ENCODE data around the gene PTGDR. TPM values are rescaled to one million over a fixed set of nuclear protein-coding genes. Genes with fewer than 3 reads are reported as not detected.

PTGDR gene
- polyA plus RNA-seq, 1 of the 3 experiments (the other 2 are of a cell fraction), result not detected

- no peaks in the 10 kb centered on the region; a peak in 1 of 4 replicates for H3K4me1 ChIP-seq (ENCODE audit: control insufficient read depth in 1 of 2, insufficient read depth in 2 of 2, low read depth in 1 of 2, low read length in 1 of 2)
- H3K79me2 ChIP-seq (ENCODE audit: insufficient read depth), result no peaks in the 10 kb centered on the region
- H3K4me3 ChIP-seq (ENCODE audit: low read depth in 2 of 2, low read length in 1 of 2), result no peak overlapping the region
- H3K36me3 ChIP-seq (replicated peaks in 1 of 2; ENCODE audit: control insufficient read depth in 1 of 2, insufficient read depth in 2 of 2, low read length in 1 of 2), result no peaks in the 10 kb centered on the region
- peaks cover 16% of the 10 kb centered on the region for H3K27me3 ChIP-seq (ENCODE audit: insufficient read depth)
- TF ChIP-seq SIN3A (IDR thresholded peaks at IDR 0.05; ENCODE audit: borderline replicate concordance, low read depth, low read length), result no peak
- TF ChIP-seq FOXJ3 (CRISPR knock-in tag; IDR thresholded peaks at IDR 0.05), result no peak
- no peak for TF ChIP-seq RCOR1 (IDR thresholded peaks at IDR 0.05; ENCODE audit: low read length)
- TF ChIP-seq EZH2phosphoT487 (IDR thresholded peaks at IDR 0.05; ENCODE audit: borderline replicate concordance, low read depth), result no peak
- no peak for TF ChIP-seq TCF12 (IDR thresholded peaks at IDR 0.05)
- no peak for TF ChIP-seq EP300 (IDR thresholded peaks at IDR 0.05; ENCODE audit: borderline replicate concordance in 1 of 2, low read depth in 1 of 2, low read length in 1 of 2)
- 29% methylated on average over 1 of the region's 1 CpG for WGBS (ENCODE audit: low lambda C conversion rate)
- no peak overlapping the region for H3K27ac ChIP-seq (ENCODE audit: low read depth in 2 of 2, low read length in 1 of 2)
- H3F3A ChIP-seq (replicated peaks; ENCODE audit: insufficient read depth), result no peaks in the 10 kb centered on the region
- no peaks in the 10 kb centered on the region for H4K20me1 ChIP-seq (ENCODE audit: insufficient read depth)
- no peak for DNase-seq
- ChIA-PET CTCF (no interaction called here), POLR2A (no interaction called here)
- H2AFZ ChIP-seq (ENCODE audit: low read depth), result no peak overlapping the region
- no peak overlapping the region for H3K9ac ChIP-seq
- no peaks in the 10 kb centered on the region for H3K9me3 ChIP-seq
- H3K9me2 ChIP-seq, result no peaks in the 10 kb centered on the region
- H3K4me2 ChIP-seq, result no peak overlapping the region
These were observed 4.9 kb upstream of the PTGDR start for GRCh38 chr14:52262600-52262999.

- CTCF ChIA-PET, result interaction anchor here (0.6 kb wide), 1 partner anchor 11 kb away, joined by 3 read pairs; no protein-coding TSS in a partner anchor
- Histone ChIP-seq H3K4me2 (no peak overlapping the region), H3K4me1 (ENCODE audit: control insufficient read depth in 1 of 2, insufficient read depth in 2 of 2, low read depth in 1 of 2, low read length in 1 of 2) (peaks cover 0 to under 1% of the 10 kb centered on the region in 2 experiments; a peak in 1 of 4 replicates)
- TF ChIP-seq FOXM1 (IDR thresholded peaks at IDR 0.05; ENCODE audit: low read depth), result no peak
- no peak for TF ChIP-seq RXRA (IDR thresholded peaks at IDR 0.05; ENCODE audit: borderline replicate concordance, low read depth)
- TF ChIP-seq SMC3 (IDR thresholded peaks at IDR 0.05; ENCODE audit: low read depth, low read length), result no peak
- TF ChIP-seq REST (IDR thresholded peaks at IDR 0.05; ENCODE audit: low read depth, low read length), result no peak
- no peak for TF ChIP-seq SIN3A (IDR thresholded peaks at IDR 0.05; ENCODE audit: borderline replicate concordance, low read depth, low read length)
- no peak for TF ChIP-seq MXI1 (IDR thresholded peaks at IDR 0.05; ENCODE audit: low read depth, low read length)
- TF ChIP-seq EP300 (IDR thresholded peaks at IDR 0.05; ENCODE audit: borderline replicate concordance in 1 of 2, low read depth in 1 of 2, low read length in 1 of 2), result no peak
- TF ChIP-seq MAX (IDR thresholded peaks at IDR 0.05; ENCODE audit: low read depth), result no peak
- no peak for TF ChIP-seq RAD21 (IDR thresholded peaks at IDR 0.05; ENCODE audit: low read length)
- TF ChIP-seq RFX5 (IDR thresholded peaks at IDR 0.05; ENCODE audit: low read length), result no peak
- TF ChIP-seq USF2 (IDR thresholded peaks at IDR 0.05; ENCODE audit: borderline replicate concordance, low read depth, low read length), result no peak
- no peak for TF ChIP-seq FOSL2 (IDR thresholded peaks at IDR 0.05; ENCODE audit: borderline replicate concordance, low read depth)
- no peak for TF ChIP-seq EZH2phosphoT487 (IDR thresholded peaks at IDR 0.05; ENCODE audit: borderline replicate concordance, low read depth)
- no peak for TF ChIP-seq NFIC (IDR thresholded peaks at IDR 0.05; ENCODE audit: borderline replicate concordance)
- no peak for TF ChIP-seq PBX3 (IDR thresholded peaks at IDR 0.05)
- TF ChIP-seq CHD2 (IDR thresholded peaks at IDR 0.05; ENCODE audit: low read length, partially characterized antibody), result no peak
- TF ChIP-seq YY1 (IDR thresholded peaks at IDR 0.05; ENCODE audit: low read depth), result no peak
- TF ChIP-seq USF1 (IDR thresholded peaks at IDR 0.05; ENCODE audit: borderline replicate concordance, low read depth), result no peak
These were observed 4.3 kb upstream of the PTGDR start for GRCh38 chr14:52263190-52263589.

More at GRCh38 chr14:52263190-52263589, 4.3 kb upstream of the PTGDR start:
- no peaks in the 10 kb centered on the region for H3K36me3 ChIP-seq (replicated peaks in 1 of 2; ENCODE audit: control insufficient read depth in 1 of 2, insufficient read depth in 2 of 2, low read length in 1 of 2)
- no peaks in the 10 kb centered on the region for H3K9me3 ChIP-seq
- H3K27ac ChIP-seq (ENCODE audit: low read depth in 2 of 2, low read length in 1 of 2), result no peak overlapping the region
- H3K9me2 ChIP-seq, result no peaks in the 10 kb centered on the region
- H4K20me1 ChIP-seq (ENCODE audit: insufficient read depth), result no peaks in the 10 kb centered on the region
- H3K9ac ChIP-seq, result no peak overlapping the region
- no peak overlapping the region for H2AFZ ChIP-seq (ENCODE audit: low read depth)
- no peaks in the 10 kb centered on the region for H3K79me2 ChIP-seq (ENCODE audit: insufficient read depth)
- H3F3A ChIP-seq (replicated peaks; ENCODE audit: insufficient read depth), result no peaks in the 10 kb centered on the region
- DNase-seq, result no peak
- H3K27me3 ChIP-seq (ENCODE audit: insufficient read depth), result peaks cover 22% of the 10 kb centered on the region
- no peak overlapping the region for H3K4me3 ChIP-seq (ENCODE audit: low read depth in 2 of 2, low read length in 1 of 2)
- POLR2A ChIA-PET, result no interaction called here

Data from SK-N-SH (cell line).